HG02623 (cell line): ENCODE results near the gene LLGL2.

Experiments used
- ATAC-seq: cut with Tn5 transposase; IDR thresholded peaks from one replicate; pipeline ENCODE4 v1.9.1; 2021; ENCODE audit warnings: moderate library complexity; ENCODE audit not compliant: unreplicated experiment

The LLGL2 gene

DNA sequence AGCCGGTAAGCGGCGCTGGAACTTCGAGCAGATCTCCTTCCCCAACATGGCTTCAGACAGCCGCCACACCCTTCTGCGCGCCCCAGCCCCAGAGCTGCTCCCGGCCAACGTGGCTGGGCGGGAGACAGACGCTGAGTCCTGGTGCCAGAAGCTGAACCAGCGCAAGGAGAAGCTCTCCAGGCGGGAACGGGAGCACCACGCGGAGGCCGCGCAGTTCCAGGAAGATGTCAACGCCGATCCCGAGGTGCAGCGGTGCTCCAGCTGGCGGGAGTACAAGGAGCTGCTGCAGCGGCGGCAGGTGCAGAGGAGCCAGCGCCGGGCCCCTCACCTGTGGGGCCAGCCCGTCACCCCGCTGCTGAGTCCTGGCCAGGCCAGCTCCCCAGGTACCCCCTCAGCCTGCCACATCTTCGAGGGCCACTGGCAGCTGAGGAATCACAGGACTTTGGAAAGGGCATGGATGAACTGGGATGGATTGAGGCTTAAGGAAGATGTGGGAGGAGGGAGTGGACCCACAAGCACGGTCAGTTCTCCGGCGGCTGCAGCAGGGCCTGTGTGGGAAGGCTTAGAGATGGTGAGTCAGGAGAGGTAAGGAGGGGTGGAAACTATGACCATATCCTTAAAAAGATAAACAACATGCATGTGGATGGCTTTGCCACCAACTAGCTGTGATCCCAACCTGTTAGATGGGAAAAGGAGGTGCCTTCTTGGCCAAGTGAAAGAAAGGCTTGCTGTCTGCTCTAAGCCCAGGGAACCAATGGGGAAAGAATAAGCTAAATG lies 3.4 kb upstream of the LLGL2 start:
- ATAC-seq: no peak

DNA sequence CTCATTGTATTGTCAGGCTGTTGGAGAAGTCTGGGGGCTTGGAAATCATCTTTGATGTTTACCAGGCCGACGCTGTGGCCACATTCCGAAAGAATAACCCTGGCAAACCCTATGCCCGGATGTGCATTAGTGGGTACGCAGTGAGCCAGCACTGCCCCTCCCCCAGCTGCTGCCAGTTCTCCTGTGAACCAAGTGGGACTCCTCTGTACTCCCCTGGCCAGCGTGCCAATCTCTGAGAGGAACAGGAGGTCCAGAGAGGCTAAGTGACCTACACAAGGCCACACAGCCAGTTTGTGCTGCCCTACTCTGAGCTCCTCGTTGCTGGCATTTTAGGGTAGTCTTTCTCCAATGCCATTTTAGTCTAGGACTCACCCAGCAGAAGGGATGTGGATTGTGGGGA lies 1.9 kb upstream of the LLGL2 start:
- no peak for ATAC-seq

DNA sequence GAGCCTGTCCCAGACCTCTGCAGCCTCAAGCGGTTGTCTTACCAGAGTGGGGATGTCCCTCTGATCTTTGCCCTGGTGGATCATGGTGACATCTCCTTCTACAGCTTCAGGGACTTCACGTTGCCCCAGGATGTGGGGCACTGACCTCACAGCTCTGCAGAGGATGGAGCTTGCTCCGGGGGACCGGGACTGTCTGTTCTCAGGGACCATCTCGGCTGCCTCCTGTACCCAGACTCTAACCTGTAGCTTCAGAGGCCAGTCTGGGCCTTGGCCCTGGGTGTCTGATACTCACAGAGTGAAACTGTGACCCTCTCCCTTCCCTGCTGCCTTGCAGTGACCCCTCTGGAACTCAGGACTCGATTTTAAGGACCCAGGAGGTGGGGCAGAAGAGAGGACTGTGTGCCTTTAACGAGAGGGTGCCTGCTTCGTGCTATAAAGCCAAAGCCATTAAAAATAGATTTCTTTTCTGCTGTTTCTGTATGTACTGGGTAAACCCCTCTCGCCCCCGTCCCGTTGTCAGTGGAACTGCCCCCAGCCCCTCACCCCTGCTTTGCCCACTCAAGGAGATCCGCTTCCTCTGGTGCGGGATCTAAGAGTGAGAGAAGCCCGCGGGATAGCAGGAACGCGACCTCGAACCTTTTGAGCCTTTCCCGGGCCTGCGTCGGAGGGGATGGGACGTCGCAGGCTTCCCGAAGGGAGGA lies 1.1 kb upstream of the LLGL2 start:
- no peak for ATAC-seq

DNA sequence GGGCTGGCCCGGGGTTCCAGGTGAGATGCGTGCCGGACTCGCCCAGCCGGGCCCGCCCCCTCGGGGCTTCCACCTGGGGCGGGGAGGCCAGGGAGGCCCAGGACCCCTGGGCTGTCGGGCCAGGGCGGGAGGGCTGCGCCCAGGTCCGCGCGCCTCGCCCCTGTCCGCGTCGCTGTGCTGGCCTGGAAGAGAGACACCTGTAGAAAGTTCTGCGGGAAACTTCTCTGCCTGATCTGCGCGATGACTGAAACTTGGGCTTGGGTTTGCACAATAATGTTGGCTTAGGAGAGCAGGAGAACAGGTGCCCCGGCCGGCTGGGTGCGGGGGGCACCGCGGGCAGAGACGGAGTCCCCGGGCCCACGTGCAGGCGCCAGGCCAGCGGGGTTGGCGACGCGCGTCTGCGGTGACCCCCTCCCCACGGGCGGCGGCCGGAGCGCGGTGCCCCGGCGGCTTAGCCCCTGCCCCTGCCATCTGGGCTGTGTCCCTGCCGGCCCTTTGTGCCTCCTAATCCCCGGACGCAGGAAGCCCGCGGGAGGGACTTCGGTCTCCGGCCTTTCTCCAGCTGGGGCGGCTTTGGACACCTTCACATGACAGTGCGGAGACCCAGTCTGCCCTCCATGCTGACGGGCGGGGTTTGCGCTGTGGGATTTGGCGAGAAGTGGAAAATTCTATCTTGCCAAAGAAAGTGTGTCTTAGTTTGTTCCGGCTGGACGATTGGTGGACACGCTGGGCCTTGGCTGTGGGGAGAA lies 483 bp downstream of the LLGL2 start:
- ATAC-seq: no peak

DNA sequence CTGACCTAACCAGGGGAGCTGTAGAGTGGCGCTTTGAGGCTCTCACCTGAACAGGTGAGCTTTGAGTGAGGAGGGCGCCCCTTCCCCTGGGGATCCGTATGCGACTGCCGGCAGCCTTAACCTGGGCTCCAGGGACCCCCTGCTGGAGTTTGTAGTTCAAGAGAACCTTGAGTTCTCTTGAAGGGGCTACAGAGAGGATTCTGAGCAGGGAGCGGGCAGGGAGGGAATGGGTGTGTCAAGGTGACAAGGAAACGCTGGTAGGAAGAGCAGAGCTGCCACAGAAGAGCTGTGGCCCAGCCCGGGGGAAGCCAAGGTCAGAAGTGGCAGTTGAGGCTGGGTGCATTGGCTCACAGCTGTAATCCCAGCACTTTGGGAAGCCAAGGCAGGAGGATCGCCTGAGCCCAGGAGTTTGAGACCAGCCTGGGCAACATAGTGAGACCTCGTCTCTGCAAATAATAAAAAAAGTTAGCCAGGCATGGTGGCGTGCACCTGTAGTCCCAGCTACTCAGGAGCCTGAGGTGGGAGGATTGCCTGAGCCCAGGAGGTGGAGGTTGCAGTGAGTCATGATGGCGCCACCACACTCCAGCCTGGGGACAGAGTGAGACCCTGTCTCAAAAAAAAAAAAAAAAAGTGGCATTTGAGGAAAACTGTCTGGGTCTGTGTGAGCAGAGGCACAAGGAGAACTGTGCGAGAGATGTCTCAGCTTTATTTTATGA lies 1.2 kb downstream of the LLGL2 start:
- ATAC-seq: no peak

DNA sequence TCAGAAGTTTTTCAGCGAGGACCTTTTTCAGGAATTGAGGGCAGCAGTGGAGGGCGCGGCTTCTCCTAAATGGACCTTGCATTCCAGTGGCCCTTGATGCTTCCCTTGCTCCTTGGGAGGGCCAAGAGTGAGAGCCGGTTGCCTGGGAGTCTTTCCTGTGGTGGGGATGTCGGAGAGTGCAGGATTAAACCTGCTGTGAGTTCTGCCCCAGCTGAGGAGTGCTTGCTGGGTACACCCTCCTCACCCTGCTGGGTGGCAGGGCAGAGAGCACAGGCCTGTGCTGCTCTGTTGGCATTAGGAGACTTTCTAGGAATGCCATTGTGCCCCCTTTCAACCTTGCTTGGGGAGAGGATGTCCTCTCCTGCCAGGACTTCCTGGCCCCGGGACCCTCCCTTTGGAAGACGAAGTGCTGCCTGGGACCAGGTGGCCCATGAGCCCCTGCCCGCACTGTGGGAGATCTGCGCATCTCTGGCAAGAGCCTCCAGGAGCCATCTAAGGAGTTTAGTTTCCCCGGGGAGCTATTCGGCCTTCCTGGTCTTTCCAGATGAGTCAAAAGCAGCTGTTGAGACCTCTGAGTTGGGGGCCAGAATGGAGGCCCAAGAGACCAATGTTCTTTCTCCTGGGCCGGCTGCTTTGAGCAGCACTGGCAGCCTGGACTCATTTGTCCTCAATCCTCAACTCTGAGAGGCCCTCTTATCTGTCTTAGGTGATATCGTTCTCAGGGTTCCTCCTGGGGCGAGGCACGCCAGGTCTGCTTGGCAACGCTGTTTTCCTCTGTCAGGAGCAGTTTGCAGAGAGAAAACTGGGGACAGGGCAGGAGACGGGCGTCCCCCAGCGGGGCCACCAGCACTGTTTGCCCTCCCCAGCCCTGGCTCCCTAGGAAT lies 5.6 kb downstream of the LLGL2 start:
- ATAC-seq: no peak

DNA sequence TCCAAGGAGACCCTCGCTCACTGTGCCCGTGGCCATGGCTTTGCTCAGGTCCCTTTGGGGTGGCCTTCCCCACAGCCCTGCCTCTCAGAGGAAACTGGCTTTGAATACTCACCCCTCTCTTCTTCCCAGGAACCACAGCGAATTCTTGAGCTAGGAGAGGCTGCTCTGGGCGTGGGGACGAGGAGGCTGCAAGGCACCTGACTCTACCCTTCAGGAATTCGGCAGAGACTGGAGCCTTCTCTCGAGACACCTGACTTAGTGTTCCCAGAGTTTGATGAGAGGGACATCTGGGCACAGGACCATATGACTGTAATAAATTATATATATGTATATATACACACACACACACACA lies 6.2 kb downstream of the LLGL2 start:
- no peak for ATAC-seq

DNA sequence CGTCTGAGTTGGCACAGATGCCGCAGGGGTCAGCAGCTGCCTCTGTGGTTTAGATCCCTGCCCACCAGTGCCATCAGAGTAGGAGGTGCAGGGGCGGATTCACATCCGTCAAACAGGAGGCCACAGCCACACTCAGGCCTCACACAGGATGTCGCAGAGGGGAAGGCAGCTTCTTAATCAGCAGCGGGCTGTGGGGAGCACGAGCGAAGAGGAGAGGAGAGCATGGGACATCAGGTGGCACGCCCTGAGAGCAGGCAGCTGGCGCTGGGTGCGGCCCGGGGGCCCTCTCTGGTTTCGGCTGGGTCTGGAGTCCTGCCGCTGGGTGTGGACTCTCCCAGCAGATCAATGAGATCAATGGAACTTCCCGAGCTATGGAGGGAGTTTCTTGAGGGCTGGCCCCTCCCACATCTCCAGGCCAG lies 9.6 kb downstream of the LLGL2 start:
- ATAC-seq: no peak

DNA sequence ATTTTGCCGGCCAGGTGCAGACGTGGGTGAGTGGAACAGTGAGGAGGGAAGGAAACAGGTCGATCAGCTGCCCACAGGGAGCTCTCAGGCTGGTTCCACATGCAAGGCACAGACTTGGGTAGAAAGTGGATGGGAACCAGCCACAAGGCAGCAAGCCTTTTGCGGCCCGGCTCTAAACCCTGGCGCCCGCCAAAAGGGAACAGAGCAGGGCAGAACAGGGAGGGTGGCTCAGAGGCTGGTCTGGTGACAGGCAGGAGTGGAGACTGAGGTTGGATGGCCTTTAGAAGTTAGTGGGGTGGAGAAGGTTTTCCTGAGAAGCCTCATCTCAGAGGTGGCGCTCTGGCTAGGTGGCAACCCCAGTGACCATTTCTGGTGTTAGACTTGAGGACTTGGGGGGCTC lies 10.4 kb downstream of the LLGL2 start:
- ATAC-seq: no peak

DNA sequence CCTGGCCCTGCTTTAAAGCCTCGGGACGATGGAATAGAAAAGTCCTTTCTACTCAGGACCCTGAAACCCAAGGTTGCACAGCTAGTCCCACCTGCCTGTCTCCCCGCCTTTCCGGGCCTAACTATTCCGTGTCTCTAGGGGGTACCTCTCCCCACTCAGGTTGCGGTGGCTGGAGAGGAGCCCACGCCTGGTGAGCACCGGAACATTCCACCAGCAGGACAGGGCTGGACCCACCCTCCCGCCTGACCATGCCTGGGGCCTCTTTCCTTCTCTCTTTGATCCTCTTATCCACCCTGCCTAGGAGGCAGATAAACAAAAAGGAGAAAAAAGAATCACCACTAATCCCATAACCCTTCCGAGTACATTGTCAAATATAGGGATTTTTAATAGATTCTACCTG lies 10.9 kb downstream of the LLGL2 start:
- no peak for ATAC-seq

DNA sequence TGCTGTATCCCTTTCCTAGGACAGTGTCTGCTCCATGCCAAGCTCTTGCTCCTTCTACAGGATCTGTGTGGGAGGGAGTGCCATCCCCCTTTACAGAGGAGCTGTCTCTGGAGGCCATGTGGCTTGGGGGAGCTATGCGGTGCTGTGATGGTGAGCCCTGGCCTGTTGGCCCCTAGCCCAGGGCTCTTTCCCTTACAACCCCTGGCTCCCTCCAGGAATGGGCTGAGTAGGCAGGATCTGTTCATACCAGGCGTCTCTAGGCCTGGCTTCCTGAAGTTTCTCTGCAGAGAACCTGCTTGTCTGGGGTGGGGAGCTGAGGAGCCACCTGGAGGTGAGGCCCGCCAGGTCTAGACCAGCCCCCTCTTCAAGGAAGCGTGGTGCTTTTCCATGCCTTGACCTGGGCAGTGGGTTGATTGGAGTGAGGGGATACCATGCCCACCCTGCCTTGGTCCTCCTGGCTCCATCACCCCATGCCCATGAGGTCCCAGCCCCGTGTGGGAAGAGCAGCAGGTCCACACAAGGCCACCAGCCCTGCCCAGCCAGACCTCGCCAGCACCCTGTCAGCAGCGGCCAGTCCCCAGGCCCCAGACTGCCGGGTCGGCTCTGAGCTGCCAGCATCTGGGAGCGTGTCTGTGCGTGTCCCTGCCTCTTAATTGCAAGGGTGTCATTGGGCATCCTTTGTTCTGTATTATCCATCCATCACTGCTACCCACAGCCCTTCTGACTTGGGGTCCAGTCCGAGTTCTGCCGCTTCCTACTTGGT lies 14.7 kb downstream of the LLGL2 start:
- ATAC-seq: no peak

DNA sequence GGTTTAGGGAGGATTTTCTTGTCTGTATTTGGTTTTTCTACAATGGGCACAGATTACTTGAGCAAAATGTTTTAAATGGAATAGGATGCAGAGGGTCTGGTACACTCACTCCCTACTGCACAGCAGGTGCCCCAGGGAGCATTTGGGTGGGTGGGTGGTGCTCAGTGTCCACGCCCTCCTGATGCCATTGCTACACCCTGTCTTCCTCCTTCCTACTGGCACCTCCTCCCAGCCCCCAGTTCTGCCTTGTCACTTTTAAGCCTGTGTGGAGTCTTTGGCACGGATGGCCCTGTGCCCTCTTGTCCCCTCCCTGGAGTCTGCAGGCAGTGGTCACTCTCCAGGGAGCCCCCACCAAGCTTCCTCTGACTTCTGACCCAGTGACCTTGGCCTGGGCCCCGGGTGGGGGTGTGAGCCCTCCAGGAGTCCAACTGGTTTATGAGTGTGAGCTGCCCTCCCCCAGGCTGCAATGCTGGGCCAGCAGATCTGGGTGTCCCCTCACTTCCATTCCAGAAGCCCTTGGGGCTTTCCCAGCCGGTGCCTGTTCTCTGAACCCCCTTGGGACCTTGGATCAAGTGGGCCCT lies 15.5 kb downstream of the LLGL2 start:
- ATAC-seq: no peak

DNA sequence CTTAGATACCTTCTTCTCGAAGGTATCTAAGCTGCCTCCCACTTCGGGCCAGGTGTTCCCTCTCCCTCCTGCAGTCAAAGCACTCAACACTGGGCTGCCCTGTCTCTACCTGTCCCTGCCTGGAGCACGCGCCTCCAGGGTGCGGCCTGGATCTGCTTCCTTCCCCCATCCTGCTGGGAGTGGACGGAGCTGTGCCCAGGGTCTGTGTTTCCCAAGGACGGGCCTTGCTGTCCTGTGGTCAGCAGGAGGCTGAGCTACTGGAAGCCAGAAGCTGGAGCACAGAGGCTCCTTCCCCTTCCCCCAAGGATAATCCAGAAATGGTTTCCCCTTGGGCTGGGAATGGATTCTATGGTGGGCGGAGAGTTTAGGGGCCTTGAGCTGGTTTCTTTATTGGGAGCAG lies 16.7 kb downstream of the LLGL2 start:
- ATAC-seq: no peak

DNA sequence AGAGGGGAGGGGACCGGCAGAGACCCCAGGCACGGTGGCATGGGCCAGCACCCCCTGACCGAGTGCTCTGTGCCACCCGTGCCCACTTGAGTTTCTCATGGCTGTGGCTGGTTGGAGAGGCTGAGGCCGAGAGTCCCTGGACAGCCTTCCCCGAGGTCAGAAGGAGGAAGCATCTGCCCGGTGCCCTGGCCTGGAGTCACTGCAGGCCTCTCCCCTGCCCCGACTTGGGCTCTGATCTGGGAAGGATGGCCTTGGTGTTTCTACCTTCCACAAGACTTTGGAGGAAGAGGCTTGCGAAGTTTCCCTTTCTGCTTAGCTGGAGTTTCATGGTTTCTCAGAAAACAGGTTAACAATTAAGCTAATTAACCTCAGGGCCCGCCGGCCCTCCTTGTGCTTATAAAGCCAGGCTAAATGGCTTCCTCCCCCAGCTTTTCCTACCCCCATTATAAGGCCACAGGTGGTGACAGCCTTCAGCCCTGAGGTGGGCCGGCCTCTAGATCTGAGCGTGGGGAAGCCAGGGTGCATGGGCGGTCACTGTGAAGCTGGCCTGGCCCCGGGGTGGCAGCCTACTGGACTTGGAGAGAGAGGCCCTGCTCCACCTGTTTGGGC lies 17.3 kb downstream of the LLGL2 start:
- ATAC-seq: no peak

DNA sequence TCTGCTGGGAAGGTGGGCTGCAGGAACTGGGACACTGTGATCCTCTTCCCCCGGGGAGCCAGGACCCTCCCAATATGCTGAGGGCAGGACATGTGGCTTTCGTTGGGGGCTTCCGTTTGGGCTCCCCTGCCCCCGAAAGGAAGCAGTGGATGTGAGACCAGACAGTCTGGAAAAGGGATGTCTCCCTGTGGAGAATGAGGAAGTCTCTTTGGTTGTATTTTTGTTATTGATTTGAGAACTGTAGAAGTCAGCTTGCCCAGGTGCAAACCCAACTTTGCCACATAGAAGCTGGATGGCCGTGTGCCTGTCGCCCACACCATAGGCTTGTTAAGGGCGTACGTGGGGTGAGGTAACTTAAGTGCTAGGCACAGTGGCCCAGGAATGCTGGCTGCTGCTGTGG lies 18.8 kb downstream of the LLGL2 start:
- ATAC-seq: no peak

DNA sequence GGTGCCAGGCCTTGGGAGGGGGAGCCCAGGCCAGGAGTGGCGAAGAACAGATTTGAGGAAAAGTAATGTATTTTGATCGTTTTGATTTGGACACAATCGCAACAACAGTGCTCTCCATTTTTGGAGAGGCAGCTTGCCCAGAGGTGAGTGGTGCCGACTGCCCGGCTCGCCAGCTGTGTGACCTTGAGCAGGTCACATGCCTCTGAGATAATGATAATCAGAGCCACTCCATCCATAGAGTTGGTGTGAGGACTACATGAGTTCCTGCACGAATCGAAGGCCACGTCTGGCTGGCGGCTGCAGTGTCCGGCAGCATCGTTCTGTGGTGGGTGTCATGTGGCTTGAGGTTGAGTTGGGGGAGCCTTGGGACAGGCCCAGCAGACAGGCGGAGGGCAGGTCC lies 20.7 kb downstream of the LLGL2 start:
- no peak for ATAC-seq

DNA sequence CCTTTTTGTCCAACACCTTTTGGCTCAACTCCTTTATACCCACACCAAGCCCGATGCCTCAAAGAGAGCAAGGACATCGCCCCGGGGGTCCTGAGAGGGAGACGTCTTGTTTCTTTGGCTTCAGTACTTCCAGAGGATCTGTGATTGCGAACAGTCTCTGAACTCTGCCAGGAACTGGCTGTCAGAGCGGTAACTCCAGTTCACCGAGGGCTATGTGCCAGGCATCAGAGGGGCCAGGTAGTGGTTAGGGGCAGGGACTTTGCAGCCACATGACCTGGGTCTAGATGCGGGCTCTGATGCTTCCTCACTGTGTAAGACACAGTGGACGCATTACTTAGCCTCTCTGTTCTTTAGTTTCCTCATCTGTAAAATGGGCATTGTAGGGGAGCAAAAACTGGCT lies 21.6 kb downstream of the LLGL2 start:
- ATAC-seq: no peak

DNA sequence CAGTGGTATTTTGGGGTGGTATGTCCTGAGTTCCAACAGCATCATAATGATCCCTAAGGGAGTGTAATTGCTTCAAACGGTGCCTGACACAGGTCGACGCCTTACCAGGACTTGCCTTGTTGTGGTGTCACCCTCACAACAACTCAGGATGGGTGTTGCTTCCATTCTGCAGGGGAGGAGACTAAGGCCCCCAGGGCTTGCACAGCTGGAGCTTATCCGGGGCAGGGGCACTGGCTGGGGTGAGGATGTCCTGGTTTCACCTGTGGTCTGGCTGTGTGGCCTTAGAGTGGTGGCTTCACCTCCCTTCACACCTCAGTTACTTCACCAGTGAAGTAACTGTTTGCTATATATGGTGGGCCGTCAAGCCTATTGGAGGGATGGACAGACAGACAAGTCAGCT lies 23.3 kb downstream of the LLGL2 start:
- no peak for ATAC-seq
